ENCODE data around the gene LARGE1.

LARGE1 gene

GRCh38 chr22:33896575-33897447, 23.5 kb downstream of the LARGE1 start:
- Histone ChIP-seq H3K27me3 (ENCODE audit: control insufficient read depth in 1 of 2, insufficient read depth in 2 of 2, low read length in 2 of 2) (no peaks in the 10 kb centered on the region), H3K4me1 (ENCODE audit: control insufficient read depth, insufficient read depth, low read length) (peaks cover 12% of the 10 kb centered on the region), H3K36me3 (ENCODE audit: control insufficient read depth in 2 of 2, insufficient read depth in 2 of 2, low read length in 2 of 2) (no peaks in the 10 kb centered on the region), H3K9ac (ENCODE audit: low read length in 2 of 2) (no peak overlapping the region), H3K9me3 (ENCODE audit: control insufficient read depth in 2 of 2, low read length in 2 of 2) (no peaks in the 10 kb centered on the region), H3K27ac (ENCODE audit: low read length) (no peak overlapping the region), H3K4me3 (ENCODE audit: low read length in 2 of 2) (no peak overlapping the region)

- no peaks in the 10 kb centered on the region for H3K27me3 ChIP-seq (ENCODE audit: control insufficient read depth in 1 of 2, insufficient read depth in 2 of 2, low read length in 2 of 2)
These were observed 24.1 kb downstream of the LARGE1 start for GRCh38 chr22:33896154-33896553.

GRCh38 chr22:33895444-33895843, 24.8 kb downstream of the LARGE1 start:
- no peaks in the 10 kb centered on the region for H3K36me3 ChIP-seq (ENCODE audit: control insufficient read depth in 2 of 2, insufficient read depth in 2 of 2, low read length in 2 of 2)
- H3K9me3 ChIP-seq (ENCODE audit: control insufficient read depth in 2 of 2, low read length in 2 of 2): no peaks in the 10 kb centered on the region
- no peak overlapping the region for H3K27ac ChIP-seq (ENCODE audit: low read length)
- no peaks in the 10 kb centered on the region for H3K27me3 ChIP-seq (ENCODE audit: control insufficient read depth in 1 of 2, insufficient read depth in 2 of 2, low read length in 2 of 2)
- H3K4me3 ChIP-seq (ENCODE audit: low read length in 2 of 2): no peak overlapping the region
- peaks cover 12% of the 10 kb centered on the region for H3K4me1 ChIP-seq (ENCODE audit: control insufficient read depth, insufficient read depth, low read length)
- no peak overlapping the region for H3K9ac ChIP-seq (ENCODE audit: low read length in 2 of 2)

More at GRCh38 chr22:33896154-33896553, 24.1 kb downstream of the LARGE1 start:
- Histone ChIP-seq H3K36me3 (ENCODE audit: control insufficient read depth in 2 of 2, insufficient read depth in 2 of 2, low read length in 2 of 2) (no peaks in the 10 kb centered on the region), H3K9me3 (ENCODE audit: control insufficient read depth in 2 of 2, low read length in 2 of 2) (no peaks in the 10 kb centered on the region), H3K4me1 (ENCODE audit: control insufficient read depth, insufficient read depth, low read length) (peaks cover 12% of the 10 kb centered on the region), H3K27ac (ENCODE audit: low read length) (no peak overlapping the region), H3K9ac (ENCODE audit: low read length in 2 of 2) (no peak overlapping the region), H3K4me3 (ENCODE audit: low read length in 2 of 2) (no peak overlapping the region)

GRCh38 chr22:33894515-33894914, 25.8 kb downstream of the LARGE1 start:
- Histone ChIP-seq H3K4me1 (ENCODE audit: control insufficient read depth, insufficient read depth, low read length) (peaks cover 5% of the 10 kb centered on the region), H3K36me3 (ENCODE audit: control insufficient read depth in 2 of 2, insufficient read depth in 2 of 2, low read length in 2 of 2) (no peaks in the 10 kb centered on the region), H3K27ac (ENCODE audit: low read length) (no peak overlapping the region)

GRCh38 chr22:33894036-33894435, 26.2 kb downstream of the LARGE1 start:
- Histone ChIP-seq H3K4me3 (ENCODE audit: low read length in 2 of 2) (no peak overlapping the region), H3K27ac (ENCODE audit: low read length) (no peak overlapping the region), H3K27me3 (ENCODE audit: control insufficient read depth in 1 of 2, insufficient read depth in 2 of 2, low read length in 2 of 2) (no peaks in the 10 kb centered on the region), H3K36me3 (ENCODE audit: control insufficient read depth in 2 of 2, insufficient read depth in 2 of 2, low read length in 2 of 2) (no peaks in the 10 kb centered on the region), H3K4me1 (ENCODE audit: control insufficient read depth, insufficient read depth, low read length) (peaks cover 2% of the 10 kb centered on the region), H3K9ac (ENCODE audit: low read length in 2 of 2) (no peak overlapping the region), H3K9me3 (ENCODE audit: control insufficient read depth in 2 of 2, low read length in 2 of 2) (no peaks in the 10 kb centered on the region)

More at GRCh38 chr22:33894515-33894914, 25.8 kb downstream of the LARGE1 start:
- Histone ChIP-seq H3K9ac (ENCODE audit: low read length in 2 of 2) (no peak overlapping the region), H3K27me3 (ENCODE audit: control insufficient read depth in 1 of 2, insufficient read depth in 2 of 2, low read length in 2 of 2) (no peaks in the 10 kb centered on the region), H3K4me3 (ENCODE audit: low read length in 2 of 2) (no peak overlapping the region), H3K9me3 (ENCODE audit: control insufficient read depth in 2 of 2, low read length in 2 of 2) (no peaks in the 10 kb centered on the region)

- no peak overlapping the region for H3K4me3 ChIP-seq (ENCODE audit: low read length in 2 of 2)
- no peak overlapping the region for H3K9ac ChIP-seq (ENCODE audit: low read length in 2 of 2)
- no peaks in the 10 kb centered on the region for H3K36me3 ChIP-seq (ENCODE audit: control insufficient read depth in 2 of 2, insufficient read depth in 2 of 2, low read length in 2 of 2)
- no peak overlapping the region for H3K27ac ChIP-seq (ENCODE audit: low read length)
- no peaks in the 10 kb centered on the region for H3K9me3 ChIP-seq (ENCODE audit: control insufficient read depth in 2 of 2, low read length in 2 of 2)
- H3K4me1 ChIP-seq (ENCODE audit: control insufficient read depth, insufficient read depth, low read length): peaks cover 2% of the 10 kb centered on the region
- H3K27me3 ChIP-seq (ENCODE audit: control insufficient read depth in 1 of 2, insufficient read depth in 2 of 2, low read length in 2 of 2): no peaks in the 10 kb centered on the region
These were observed 26.8 kb downstream of the LARGE1 start for GRCh38 chr22:33893512-33893911.

GRCh38 chr22:33891992-33892391, 28.3 kb downstream of the LARGE1 start:
- peaks cover 2% of the 10 kb centered on the region for H3K4me1 ChIP-seq (ENCODE audit: control insufficient read depth, insufficient read depth, low read length)
- no peaks in the 10 kb centered on the region for H3K36me3 ChIP-seq (ENCODE audit: control insufficient read depth in 2 of 2, insufficient read depth in 2 of 2, low read length in 2 of 2)
- H3K9ac ChIP-seq (ENCODE audit: low read length in 2 of 2): no peak overlapping the region
- H3K9me3 ChIP-seq (ENCODE audit: control insufficient read depth in 2 of 2, low read length in 2 of 2): no peaks in the 10 kb centered on the region
- H3K4me3 ChIP-seq (ENCODE audit: low read length in 2 of 2): no peak overlapping the region
- H3K27me3 ChIP-seq (ENCODE audit: control insufficient read depth in 1 of 2, insufficient read depth in 2 of 2, low read length in 2 of 2): no peaks in the 10 kb centered on the region
- H3K27ac ChIP-seq (ENCODE audit: low read length): no peak overlapping the region

GRCh38 chr22:33891455-33891854, 28.8 kb downstream of the LARGE1 start:
- Histone ChIP-seq H3K4me3 (ENCODE audit: low read length in 2 of 2) (no peak overlapping the region), H3K27me3 (ENCODE audit: control insufficient read depth in 1 of 2, insufficient read depth in 2 of 2, low read length in 2 of 2) (no peaks in the 10 kb centered on the region), H3K36me3 (ENCODE audit: control insufficient read depth in 2 of 2, insufficient read depth in 2 of 2, low read length in 2 of 2) (no peaks in the 10 kb centered on the region), H3K9me3 (ENCODE audit: control insufficient read depth in 2 of 2, low read length in 2 of 2) (no peaks in the 10 kb centered on the region), H3K27ac (ENCODE audit: low read length) (no peak overlapping the region), H3K4me1 (ENCODE audit: control insufficient read depth, insufficient read depth, low read length) (peaks cover 2% of the 10 kb centered on the region), H3K9ac (ENCODE audit: low read length in 2 of 2) (no peak overlapping the region)

GRCh38 chr22:33889748-33890147, 30.5 kb downstream of the LARGE1 start:
- H3K4me3 ChIP-seq (ENCODE audit: low read length in 2 of 2): no peak overlapping the region
- no peaks in the 10 kb centered on the region for H3K9me3 ChIP-seq (ENCODE audit: control insufficient read depth in 2 of 2, low read length in 2 of 2)
- no peaks in the 10 kb centered on the region for H3K36me3 ChIP-seq (ENCODE audit: control insufficient read depth in 2 of 2, insufficient read depth in 2 of 2, low read length in 2 of 2)
- H3K9ac ChIP-seq (ENCODE audit: low read length in 2 of 2): no peak overlapping the region
- no peaks in the 10 kb centered on the region for H3K27me3 ChIP-seq (ENCODE audit: control insufficient read depth in 1 of 2, insufficient read depth in 2 of 2, low read length in 2 of 2)
- H3K4me1 ChIP-seq (ENCODE audit: control insufficient read depth, insufficient read depth, low read length): peaks cover 2% of the 10 kb centered on the region
- H3K27ac ChIP-seq (ENCODE audit: low read length): no peak overlapping the region

GRCh38 chr22:33888821-33889220, 31.5 kb downstream of the LARGE1 start:
- Histone ChIP-seq H3K27ac (ENCODE audit: low read length) (no peak overlapping the region), H3K9me3 (ENCODE audit: control insufficient read depth in 2 of 2, low read length in 2 of 2) (no peaks in the 10 kb centered on the region), H3K27me3 (ENCODE audit: control insufficient read depth in 1 of 2, insufficient read depth in 2 of 2, low read length in 2 of 2) (no peaks in the 10 kb centered on the region), H3K4me1 (ENCODE audit: control insufficient read depth, insufficient read depth, low read length) (peaks cover 9% of the 10 kb centered on the region), H3K4me3 (ENCODE audit: low read length in 2 of 2) (no peak overlapping the region), H3K9ac (ENCODE audit: low read length in 2 of 2) (no peak overlapping the region), H3K36me3 (ENCODE audit: control insufficient read depth in 2 of 2, insufficient read depth in 2 of 2, low read length in 2 of 2) (no peaks in the 10 kb centered on the region)

- Histone ChIP-seq H3K36me3 (ENCODE audit: control insufficient read depth in 2 of 2, insufficient read depth in 2 of 2, low read length in 2 of 2) (no peaks in the 10 kb centered on the region), H3K9me3 (ENCODE audit: control insufficient read depth in 2 of 2, low read length in 2 of 2) (no peaks in the 10 kb centered on the region), H3K27me3 (ENCODE audit: control insufficient read depth in 1 of 2, insufficient read depth in 2 of 2, low read length in 2 of 2) (no peaks in the 10 kb centered on the region), H3K4me1 (ENCODE audit: control insufficient read depth, insufficient read depth, low read length) (peaks cover 9% of the 10 kb centered on the region), H3K4me3 (ENCODE audit: low read length in 2 of 2) (no peak overlapping the region), H3K27ac (ENCODE audit: low read length) (no peak overlapping the region), H3K9ac (ENCODE audit: low read length in 2 of 2) (no peak overlapping the region)
These were observed 33.1 kb downstream of the LARGE1 start for GRCh38 chr22:33887173-33887572.

Data from stomach smooth muscle (tissue), 2 donors.